SK-N-SH treated with all-trans-retinoic acid at 6 μM for 48 hours (cell line): ENCODE results near the gene TEX2.
A peak's percentile ranks its signal among the peaks of the same experiment; 100 is the strongest.
"Not testable (repeated sequence)": the region's sequence is repeated elsewhere in the genome, so short reads cannot be mapped to it uniquely, and the experiment has no call there.

Source experiments
- ATAC-seq: fragments of 200-7000 bp; cut with Tn5 transposase; 3 replicates; pipeline ENCODE4 v1.9.1; 2020; ENCODE audit warnings: mild to moderate bottlenecking, moderate library complexity
- ARNTL ChIP-seq: fragments of 450-650 bp; formaldehyde crosslinking; IDR thresholded peaks from 2 replicates; pipeline ENCODE4 v1.5.0; 2020; ENCODE audit warnings: low read depth, mild to moderate bottlenecking, moderate library complexity, borderline replicate concordance
- BACH2 ChIP-seq: fragments of 250-450 bp; sonication (Bioruptor Pico); IDR thresholded peaks from 2 replicates; pipeline ENCODE4 v1.9.0; 2021; ENCODE audit warnings: mild to moderate bottlenecking, borderline replicate concordance
- ESRRG ChIP-seq: fragments of 250-450 bp; sonication (Bioruptor Pico); IDR thresholded peaks from 2 replicates; pipeline ENCODE4 v1.6.1; 2021; ENCODE audit warnings: mild to moderate bottlenecking
- ISL1 ChIP-seq: fragments of 250-450 bp; sonication (Bioruptor Pico); IDR thresholded peaks from 2 replicates; pipeline ENCODE4 v2.1.2; 2022; ENCODE audit warnings: mild to moderate bottlenecking, moderate library complexity
- OSR1 ChIP-seq: fragments of 250-450 bp; sonication (Bioruptor Pico); IDR thresholded peaks from 2 replicates; pipeline ENCODE4 v1.8.0; 2022; ENCODE audit warnings: moderate library complexity, mild to moderate bottlenecking, inconsistent platforms
- PATZ1 ChIP-seq: fragments of 250-450 bp; sonication (Bioruptor Pico); IDR thresholded peaks from 2 replicates; pipeline ENCODE4 v1.8.0; 2020; ENCODE audit warnings: mild to moderate bottlenecking, moderate library complexity, borderline replicate concordance
- PPARA ChIP-seq: fragments of 250-450 bp; sonication (Bioruptor Pico); IDR thresholded peaks from 2 replicates; pipeline ENCODE4 v1.5.0; 2020; ENCODE audit warnings: mild to moderate bottlenecking, borderline replicate concordance
- RARB ChIP-seq: fragments of 250-450 bp; sonication (Bioruptor Pico); IDR thresholded peaks from 2 replicates; pipeline ENCODE4 v1.8.0; 2021; ENCODE audit warnings: mild to moderate bottlenecking, moderate library complexity
- SNAI2 ChIP-seq: fragments of 250-450 bp; sonication (Bioruptor Pico); IDR thresholded peaks from 2 replicates; pipeline ENCODE4 v1.5.0; 2020; ENCODE audit warnings: mild to moderate bottlenecking, moderate library complexity
- TCF4 ChIP-seq: fragments of 250-450 bp; sonication (Bioruptor Pico); IDR thresholded peaks from 2 replicates; pipeline ENCODE4 v1.8.0; 2021; ENCODE audit warnings: mild to moderate bottlenecking, moderate library complexity, borderline replicate concordance
- TOX ChIP-seq: fragments of 250-450 bp; sonication (Bioruptor Pico); IDR thresholded peaks from 2 replicates; pipeline ENCODE4 v1.8.0; 2021; ENCODE audit warnings: mild to moderate bottlenecking, moderate library complexity, borderline replicate concordance
- TSHZ2 ChIP-seq: fragments of 250-450 bp; sonication (Bioruptor Pico); IDR thresholded peaks from 2 replicates; pipeline ENCODE4 v1.5.0; 2020; ENCODE audit warnings: mild to moderate bottlenecking, moderate library complexity
- ZFP3 ChIP-seq: fragments of 250-450 bp; sonication (Bioruptor Pico); IDR thresholded peaks from 2 replicates; pipeline ENCODE4 v1.5.0; 2020; ENCODE audit warnings: mild to moderate bottlenecking, moderate library complexity
- ZFP30 ChIP-seq: fragments of 450-650 bp; formaldehyde crosslinking; IDR thresholded peaks from 2 replicates; pipeline ENCODE4 v1.5.0; 2022; ENCODE audit warnings: mild to moderate bottlenecking, moderate library complexity
- ZNF565 ChIP-seq: fragments of 450-650 bp; formaldehyde crosslinking; conservative IDR thresholded peaks from 2 replicates; pipeline ENCODE4 v1.5.0; 2020; ENCODE audit warnings: low read depth, mild to moderate bottlenecking, moderate library complexity
- ZNF8 ChIP-seq: fragments of 450-650 bp; formaldehyde crosslinking; IDR thresholded peaks from 2 replicates; pipeline ENCODE4 v1.5.0; 2020; ENCODE audit warnings: mild to moderate bottlenecking, moderate library complexity
- TF ChIP-seq, protein P1 (sequence below): fragments of 250-450 bp; sonication (Bioruptor Pico); IDR thresholded peaks from 2 replicates; pipeline ENCODE4 v1.5.1; 2020; ENCODE audit warnings: low read depth, mild to moderate bottlenecking, moderate library complexity

TEX2 gene

DNA sequence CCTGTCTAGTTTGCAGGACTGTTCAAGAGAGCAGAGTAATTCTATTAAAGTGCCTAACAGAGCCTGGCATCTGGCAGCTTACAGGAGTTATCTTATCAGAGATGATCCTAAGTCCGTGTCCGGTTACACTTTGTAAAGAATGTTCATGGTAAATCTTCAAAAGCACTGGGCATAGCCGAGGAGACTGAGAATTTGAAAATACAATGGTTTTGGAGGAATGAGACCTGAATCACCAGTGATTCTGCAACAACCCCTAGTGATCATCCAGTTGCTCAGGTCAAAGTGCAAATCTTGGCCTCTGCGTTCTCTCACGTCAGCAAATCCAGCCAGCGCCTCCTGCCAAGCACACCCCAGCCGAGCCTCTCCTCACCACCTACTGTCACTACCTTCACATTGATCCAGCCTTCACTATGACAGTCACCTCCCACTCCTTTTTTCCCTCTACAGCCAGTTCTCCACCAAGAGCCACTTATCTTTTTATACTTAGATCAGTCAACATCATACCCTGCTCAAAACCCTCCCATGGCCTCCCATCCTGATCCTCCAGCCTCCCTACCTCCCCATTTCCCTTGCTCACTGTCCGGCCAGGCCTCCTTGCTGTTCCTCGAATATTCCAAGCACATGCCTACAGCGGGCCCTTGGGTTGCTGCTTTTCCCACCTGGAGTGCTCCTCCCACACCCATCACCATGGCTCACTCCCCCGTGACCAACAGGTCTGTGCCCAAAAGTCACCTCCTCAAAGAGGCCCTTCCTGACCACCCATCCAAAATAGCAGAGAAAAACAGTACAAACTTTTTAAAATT lies 75.8 kb downstream of the TEX2 start (continued):
- peak; percentile 87; the same call in 1 of the 2 replicates for TF ChIP-seq TSHZ2 (CRISPR knock-in tag)
- TF ChIP-seq ZNF8 (CRISPR knock-in tag) = no peak
- no peak for TF ChIP-seq TOX
- TF ChIP-seq ZFP3 = peak; percentile 56; the same call in 1 of the 2 replicates
- no peak for TF ChIP-seq OSR1
- TF ChIP-seq ESRRG (CRISPR knock-in tag) = no peak
- peak; percentile 91; the same call in 1 of the 2 replicates for TF ChIP-seq SNAI2 (CRISPR knock-in tag)
- no peak for TF ChIP-seq ARNTL
- TF ChIP-seq ZNF565 (CRISPR knock-in tag) = no peak
- TF ChIP-seq, protein P1, sequence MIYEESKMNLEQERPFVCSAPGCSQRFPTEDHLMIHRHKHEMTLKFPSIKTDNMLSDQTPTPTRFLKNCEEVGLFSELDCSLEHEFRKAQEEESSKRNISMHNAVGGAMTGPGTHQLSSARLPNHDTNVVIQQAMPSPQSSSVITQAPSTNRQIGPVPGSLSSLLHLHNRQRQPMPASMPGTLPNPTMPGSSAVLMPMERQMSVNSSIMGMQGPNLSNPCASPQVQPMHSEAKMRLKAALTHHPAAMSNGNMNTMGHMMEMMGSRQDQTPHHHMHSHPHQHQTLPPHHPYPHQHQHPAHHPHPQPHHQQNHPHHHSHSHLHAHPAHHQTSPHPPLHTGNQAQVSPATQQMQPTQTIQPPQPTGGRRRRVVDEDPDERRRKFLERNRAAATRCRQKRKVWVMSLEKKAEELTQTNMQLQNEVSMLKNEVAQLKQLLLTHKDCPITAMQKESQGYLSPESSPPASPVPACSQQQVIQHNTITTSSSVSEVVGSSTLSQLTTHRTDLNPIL (CRISPR knock-in tag) = no peak

GRCh38 chr17:64186171-64187092 lies 76.6 kb downstream of the TEX2 start:
- ATAC-seq = no peak
- TF ChIP-seq ISL1 = no peak
- TF ChIP-seq TCF4 = 0 out of 2 replicates have a peak, but pooled peaks have one; percentile 40
- TF ChIP-seq PATZ1 (CRISPR knock-in tag) = no peak
- TF ChIP-seq, protein P1 (CRISPR knock-in tag) = no peak
- no peak for TF ChIP-seq ZNF8 (CRISPR knock-in tag)
- TF ChIP-seq ZFP30 (CRISPR knock-in tag) = no peak
- TF ChIP-seq ARNTL = no peak
- TF ChIP-seq, all 23 proteins: peak for 1

DNA sequence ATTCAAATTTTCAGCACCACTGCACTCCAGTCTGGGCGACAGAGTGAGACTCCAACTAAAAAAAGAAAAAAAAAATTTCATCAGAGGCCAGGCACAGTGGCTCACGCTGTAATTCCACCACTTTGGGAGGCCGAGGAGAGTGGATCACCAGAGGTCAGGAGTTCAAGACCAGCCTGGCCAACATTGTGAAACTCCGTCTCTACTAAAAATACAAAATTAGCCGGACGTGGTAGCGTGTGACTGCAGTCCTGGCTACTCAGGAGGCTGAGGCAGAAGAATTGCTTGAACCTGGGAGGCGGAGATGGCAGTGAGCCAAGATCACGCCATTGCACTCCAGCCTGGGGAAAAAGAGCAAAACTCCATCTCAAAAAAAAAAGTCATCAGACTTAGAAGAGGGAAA lies 77.5 kb downstream of the TEX2 start:
- ATAC-seq = not testable (repeated sequence)

GRCh38 chr17:64185101-64185500 lies 78.0 kb downstream of the TEX2 start:
- no peak for TF ChIP-seq SNAI2 (CRISPR knock-in tag)
- no peak for TF ChIP-seq ZFP3
- TF ChIP-seq BACH2 (CRISPR knock-in tag) = no peak
- no peak for TF ChIP-seq PPARA (CRISPR knock-in tag)
- TF ChIP-seq, protein P1 (CRISPR knock-in tag) = no peak
- TF ChIP-seq ZFP30 (CRISPR knock-in tag) = no peak
- no peak for TF ChIP-seq PATZ1 (CRISPR knock-in tag)
- TF ChIP-seq TSHZ2 (CRISPR knock-in tag) = no peak
- no peak for TF ChIP-seq ISL1
- no peak for TF ChIP-seq RARB (CRISPR knock-in tag)
- ATAC-seq = no peak
